GM21423 (cell line): ENCODE measurements around the gene PRDX1.

Source experiments
- ATAC-seq: cut with Tn5 transposase; IDR thresholded peaks from one replicate; pipeline ENCODE4 v1.9.1; 2021; ENCODE audit warnings: mild to moderate bottlenecking, moderate library complexity; ENCODE audit not compliant: unreplicated experiment

The PRDX1 gene

GRCh38 chr1:45521413-45522323, at the start of gene PRDX1:
Gene PRDX1 (minus strand): TSS chr1:45521884. CDS start chr1:45519043, 2,841 bp downstream.
- peak; percentile 87 for ATAC-seq

GRCh38 chr1:45570631-45571030, 48.9 kb upstream of the PRDX1 start:
- no peak for ATAC-seq

GRCh38 chr1:45569962-45570581, 48.4 kb upstream of the PRDX1 start:
- ATAC-seq = peak; percentile 44

GRCh38 chr1:45569571-45569961, 47.9 kb upstream of the PRDX1 start:
- no peak for ATAC-seq

GRCh38 chr1:45568421-45568820, 46.7 kb upstream of the PRDX1 start:
- ATAC-seq = no peak

GRCh38 chr1:45567911-45568310, 46.2 kb upstream of the PRDX1 start:
- no peak for ATAC-seq

- ATAC-seq = no peak
These were observed 45.0 kb upstream of the PRDX1 start for GRCh38 chr1:45566722-45567121.

- no peak for ATAC-seq
These were observed 42.2 kb upstream of the PRDX1 start for GRCh38 chr1:45563843-45564242.

GRCh38 chr1:45557422-45557944, 35.8 kb upstream of the PRDX1 start:
- ATAC-seq = no peak

- no peak for ATAC-seq
These were observed 32.5 kb upstream of the PRDX1 start for GRCh38 chr1:45554198-45554597.

GRCh38 chr1:45552331-45552730, 30.6 kb upstream of the PRDX1 start:
- no peak for ATAC-seq

GRCh38 chr1:45551684-45552083, 30.0 kb upstream of the PRDX1 start:
- no peak for ATAC-seq

- ATAC-seq = peak; percentile 86
These were observed 29.0 kb upstream of the PRDX1 start, which contains the start of gene AKR1A1 for GRCh38 chr1:45550401-45551351. Gene AKR1A1 (plus strand): TSS chr1:45550826. CDS start chr1:45561795, 10,969 bp downstream.

- ATAC-seq = no peak
These were observed 24.0 kb upstream of the PRDX1 start for GRCh38 chr1:45545553-45546310.

GRCh38 chr1:45545019-45545493, 23.4 kb upstream of the PRDX1 start:
- ATAC-seq = peak; percentile 53

GRCh38 chr1:45544530-45544929, 22.8 kb upstream of the PRDX1 start:
- ATAC-seq = no peak

GRCh38 chr1:45543581-45544417, 22.1 kb upstream of the PRDX1 start:
- ATAC-seq = no peak

GRCh38 chr1:45542591-45542990, 20.9 kb upstream of the PRDX1 start:
- no peak for ATAC-seq

GRCh38 chr1:45541193-45541592, 19.5 kb upstream of the PRDX1 start:
- no peak for ATAC-seq
